ENCODE data around the gene AUTS2. TPM values are rescaled to one million over a fixed set of nuclear protein-coding genes. Genes with fewer than 3 reads are reported as not detected.

Gene AUTS2
- total RNA-seq, 1 donor from 2014 or later, result 0.79 TPM

DNA sequence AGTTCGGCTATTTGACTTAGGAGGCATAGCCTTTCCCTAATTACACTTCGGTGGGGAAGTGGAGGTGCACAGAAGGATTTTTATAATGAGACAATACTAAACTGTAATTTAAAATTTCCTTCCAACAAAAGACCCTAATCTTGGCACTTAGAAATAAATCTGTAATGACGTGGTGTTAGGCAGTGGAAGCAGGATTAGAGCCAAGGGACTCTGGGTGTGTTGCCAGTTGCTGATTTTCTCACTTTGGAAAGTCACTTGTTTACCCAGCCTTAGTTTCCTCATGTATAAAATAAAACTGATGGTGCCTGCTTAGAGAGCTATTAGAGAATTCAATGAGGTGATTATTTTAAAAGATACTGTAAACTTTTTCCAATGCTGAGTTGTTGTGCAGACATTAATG lies 287.2 kb downstream of the AUTS2 start:
- DNase-seq (ENCODE audit: low read depth in 2 of 2), result no peak

DNA sequence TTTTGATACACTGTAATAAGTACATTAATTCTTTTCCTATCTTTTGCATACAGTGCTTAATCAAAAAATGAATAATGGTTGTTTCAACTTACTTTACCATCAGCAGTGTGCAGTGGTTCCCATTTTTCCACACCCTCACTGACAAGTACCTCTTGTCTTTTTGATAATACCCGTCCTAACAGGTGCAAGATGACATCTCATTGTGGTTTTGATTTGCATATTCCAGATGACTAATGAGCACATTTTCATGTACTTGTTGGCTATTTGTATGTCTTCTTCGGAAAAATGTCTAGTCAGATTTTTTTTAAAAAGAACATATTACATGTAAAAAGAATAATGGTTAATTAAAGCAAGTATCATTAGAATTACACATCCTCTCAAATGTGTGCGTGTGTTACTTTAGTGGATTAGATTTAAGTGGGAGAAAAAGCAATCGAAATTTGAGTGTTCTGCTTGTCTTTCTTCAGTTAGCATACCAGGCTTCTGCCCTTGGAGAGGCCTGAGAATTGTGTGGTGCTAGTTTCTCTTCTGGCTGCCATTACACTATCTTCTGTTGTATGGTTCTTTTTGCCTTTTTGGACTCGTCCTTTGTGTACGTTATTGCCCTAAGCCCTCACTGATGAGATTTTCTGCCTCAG lies 291.2 kb downstream of the AUTS2 start:
- DNase-seq (ENCODE audit: low read depth in 2 of 2), result no peak

DNA sequence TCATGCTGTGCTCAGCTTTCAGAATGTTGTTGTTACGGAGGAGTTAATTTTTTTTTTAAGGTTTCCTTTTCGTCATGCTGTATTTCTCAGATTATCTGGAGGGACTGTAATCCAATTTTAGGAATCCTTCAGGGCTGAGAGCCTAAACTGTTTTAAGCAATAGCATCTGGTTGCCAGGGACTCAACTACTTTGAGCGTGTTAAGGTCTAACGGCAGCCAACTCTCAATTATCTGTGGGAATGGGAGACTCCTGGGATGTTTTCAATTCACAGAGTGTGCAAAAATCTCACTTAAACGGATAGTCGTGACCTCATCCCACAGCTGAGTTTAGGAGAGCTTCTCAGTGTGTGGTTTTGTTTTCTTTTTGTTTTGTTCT lies 291.7 kb downstream of the AUTS2 start:
- DNase-seq (ENCODE audit: low read depth in 2 of 2), result no peak

DNA sequence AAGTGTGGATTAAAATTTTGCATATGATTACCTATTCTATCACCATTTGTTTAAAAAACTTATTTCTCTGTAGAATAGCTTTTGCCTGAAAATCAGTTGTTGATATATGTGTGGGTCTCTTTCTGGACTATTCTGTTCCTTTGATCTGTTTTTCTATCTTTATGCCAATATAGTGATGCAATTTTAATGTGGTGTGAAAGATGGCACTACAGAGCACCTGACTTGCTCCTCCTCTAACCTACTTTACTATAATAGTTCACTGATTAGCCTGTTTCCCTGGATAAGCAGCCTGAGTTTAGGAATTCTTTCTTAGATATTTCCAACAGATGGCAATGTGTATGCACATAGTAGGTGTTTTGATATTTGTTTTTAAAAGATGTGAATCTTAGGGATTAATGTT lies 294.5 kb downstream of the AUTS2 start:
- no peak for DNase-seq (ENCODE audit: low read depth in 2 of 2)

DNA sequence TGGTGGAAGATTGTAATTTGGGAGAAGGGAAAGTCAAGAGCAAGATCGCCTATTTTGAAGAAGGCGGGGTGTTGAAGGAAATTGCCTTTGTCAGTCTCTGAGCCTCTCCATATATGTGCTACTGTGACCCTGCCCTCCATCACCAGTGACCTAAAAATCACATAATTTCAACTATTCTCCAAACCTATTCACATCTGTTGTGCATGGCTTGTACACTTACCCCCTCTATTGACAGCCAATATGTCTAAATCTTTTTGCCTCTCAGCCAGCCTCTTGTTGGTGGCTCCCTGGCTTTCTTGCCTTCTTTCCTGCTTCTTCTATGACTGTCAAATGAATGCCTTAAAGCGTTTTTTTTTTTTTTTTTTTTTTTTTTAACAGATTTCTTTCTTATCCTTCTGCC lies 295.6 kb downstream of the AUTS2 start:
- no peak for DNase-seq (ENCODE audit: low read depth in 2 of 2)

DNA sequence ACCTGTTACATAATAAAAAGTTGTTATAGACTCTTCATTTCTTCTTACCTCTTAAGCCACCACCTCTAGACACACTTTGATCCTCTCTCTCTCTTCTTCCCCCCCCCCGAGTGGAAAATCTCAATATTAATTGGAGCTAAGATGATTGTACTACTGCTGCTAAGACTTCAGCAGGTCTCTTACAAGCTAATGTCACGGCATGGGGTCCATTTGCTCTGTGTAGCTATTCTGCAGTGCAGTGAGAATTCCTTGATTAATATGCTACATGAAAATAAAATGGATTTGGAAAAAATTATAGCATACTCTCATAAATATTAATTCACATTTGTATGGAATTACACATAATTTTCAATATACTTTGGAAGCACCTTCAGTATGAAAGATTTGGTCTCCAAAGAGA lies 297.2 kb downstream of the AUTS2 start:
- no peak for DNase-seq (ENCODE audit: low read depth in 2 of 2)

DNA sequence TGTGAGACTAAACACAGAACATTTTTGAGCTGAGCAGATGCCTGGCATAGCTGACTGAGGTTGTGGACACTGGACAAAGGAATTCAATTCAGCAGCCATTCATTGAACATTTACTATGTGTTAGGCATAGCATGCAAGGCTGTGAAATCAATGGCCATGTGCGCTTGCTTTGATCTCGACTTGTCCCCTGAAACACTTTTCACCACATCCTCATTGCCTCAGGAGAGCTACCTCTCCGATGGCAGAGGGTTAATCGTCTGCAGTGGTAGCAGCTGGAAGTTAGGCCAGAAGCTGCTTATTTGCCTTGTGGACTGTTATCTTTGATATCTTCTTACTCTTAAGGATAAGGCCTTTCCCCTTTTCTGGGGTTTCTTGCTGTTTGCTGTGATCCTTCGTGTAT lies 297.8 kb downstream of the AUTS2 start:
- no peak for DNase-seq (ENCODE audit: low read depth in 2 of 2)

DNA sequence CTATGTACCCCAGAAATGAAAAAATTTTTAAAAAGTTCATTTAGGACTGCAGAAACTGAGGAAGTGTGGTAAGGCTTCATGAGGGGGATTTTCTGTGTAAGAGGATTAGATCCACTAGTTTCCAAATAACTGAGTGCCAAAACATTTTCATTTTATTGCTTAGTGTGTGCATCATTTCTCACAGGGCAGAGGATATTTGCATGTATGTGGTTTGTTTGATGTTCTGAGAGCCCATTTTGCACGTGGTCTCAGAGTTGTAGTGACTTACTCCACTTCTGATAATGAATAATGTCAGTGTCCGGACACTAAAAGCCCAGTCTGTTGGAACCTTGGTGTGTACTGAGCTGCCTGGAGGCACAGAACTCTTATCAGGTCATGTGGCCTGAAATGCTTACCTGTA lies 299.9 kb downstream of the AUTS2 start:
- DNase-seq (ENCODE audit: low read depth in 2 of 2), result no peak

DNA sequence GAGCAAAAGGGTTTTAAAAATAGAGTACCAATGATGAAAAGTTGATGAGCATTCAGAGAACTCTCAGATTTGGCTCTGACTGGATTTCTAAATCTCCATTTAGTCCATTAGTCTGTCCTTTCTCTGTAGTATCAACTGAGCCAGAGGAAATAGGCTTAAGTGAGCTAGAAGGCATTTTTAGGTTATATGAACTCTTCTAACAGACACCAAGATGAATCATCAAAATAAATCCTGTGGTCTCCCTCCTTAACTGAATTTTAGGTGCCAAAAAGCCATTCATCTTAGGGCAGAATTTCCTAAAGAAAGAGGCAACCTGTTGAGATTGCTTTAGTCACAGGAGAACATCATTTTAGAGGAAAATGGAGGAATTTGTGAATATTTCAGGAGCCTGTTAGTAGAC lies 305.1 kb downstream of the AUTS2 start:
- DNase-seq (ENCODE audit: low read depth in 2 of 2), result no peak

DNA sequence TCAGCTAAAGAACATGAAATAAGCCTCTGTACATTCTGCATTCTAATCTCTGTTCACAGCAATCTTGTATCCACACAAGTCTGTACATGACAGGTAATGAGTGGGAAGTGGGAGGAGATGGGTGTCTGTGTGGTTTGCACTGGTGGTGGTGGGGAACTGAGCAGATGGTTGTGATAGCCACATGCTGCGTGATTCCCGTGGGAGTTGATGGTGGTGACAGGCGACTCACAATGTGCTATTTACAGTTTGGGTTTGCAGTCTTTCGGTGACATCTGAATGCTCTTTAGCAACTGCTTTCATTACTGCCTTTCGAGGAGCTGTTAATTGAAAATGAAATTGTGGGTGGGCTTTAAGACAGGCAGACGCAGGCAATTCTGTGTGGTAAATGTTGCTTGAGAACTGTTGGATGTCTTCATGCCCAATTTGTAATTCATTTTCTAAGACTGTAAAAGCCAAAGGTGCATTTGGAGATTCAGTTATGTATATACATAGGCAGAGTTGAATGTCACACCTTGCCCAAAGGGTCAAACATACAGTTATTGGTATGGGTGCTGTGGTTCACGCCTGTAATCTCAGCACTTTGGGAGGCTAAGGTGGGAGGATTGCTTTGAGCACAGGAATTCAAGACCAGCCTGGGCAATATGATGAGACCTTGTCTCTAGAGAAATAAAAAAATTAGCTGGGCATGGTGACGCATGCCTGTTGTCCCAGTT lies 308.2 kb downstream of the AUTS2 start:
- no peak for DNase-seq (ENCODE audit: low read depth in 2 of 2)

DNA sequence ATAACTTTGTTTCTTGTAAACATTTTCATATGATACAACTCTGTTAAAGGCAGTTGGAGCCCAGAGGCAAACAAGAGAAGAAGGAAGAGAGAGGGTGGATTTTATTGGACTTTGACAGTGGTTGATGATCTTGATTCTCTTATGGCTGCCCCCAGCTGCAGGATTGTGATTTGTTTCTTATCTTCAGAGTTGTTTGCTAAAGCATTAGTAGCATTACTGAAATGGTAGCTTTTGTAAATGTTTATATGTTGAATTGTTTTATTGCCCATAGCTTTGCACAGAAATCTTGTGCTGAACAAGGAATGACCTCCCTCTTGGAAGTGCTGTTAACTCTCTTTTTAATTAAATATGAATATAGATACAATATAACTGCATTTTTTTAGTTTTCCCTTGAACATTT lies 309.4 kb downstream of the AUTS2 start:
- DNase-seq (ENCODE audit: low read depth in 2 of 2), result no peak

DNA sequence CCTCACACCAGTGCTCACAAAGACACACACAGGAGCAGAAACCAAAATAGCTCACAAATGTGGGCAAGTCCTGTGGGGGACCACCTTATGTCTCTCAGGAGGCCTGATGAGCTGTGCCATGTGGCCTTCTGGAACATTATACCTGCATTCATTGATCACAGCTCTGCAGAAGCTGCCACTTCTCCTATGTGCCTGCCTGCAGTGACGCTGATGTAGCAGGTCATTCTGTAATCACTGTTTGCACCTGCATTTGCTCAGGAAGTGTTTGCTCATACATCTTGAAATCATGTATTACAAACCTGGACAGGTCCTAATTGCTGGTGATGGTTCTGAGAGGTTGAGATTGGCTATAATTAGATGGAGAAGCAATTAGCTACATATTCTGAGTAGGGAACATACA lies 310.2 kb downstream of the AUTS2 start:
- no peak for DNase-seq (ENCODE audit: low read depth in 2 of 2)

DNA sequence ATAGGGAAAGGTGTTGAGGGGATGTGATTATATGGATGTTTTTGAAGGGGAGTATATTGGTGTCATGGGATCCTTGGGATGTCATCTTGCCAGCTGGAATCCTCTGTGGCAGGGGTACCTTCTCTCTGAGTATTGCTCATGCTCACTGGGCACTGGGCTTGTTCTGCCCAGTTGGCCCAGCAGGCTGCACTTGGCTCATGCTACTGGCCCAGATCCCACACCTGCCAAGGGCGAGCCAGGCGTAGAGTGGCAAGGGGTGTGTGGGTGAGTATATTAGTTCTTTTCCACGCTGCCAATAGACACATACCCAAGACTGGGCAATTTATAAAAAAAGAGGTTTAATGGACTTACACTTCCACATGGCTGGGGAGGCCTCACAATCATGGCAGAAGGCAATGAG lies 311.9 kb downstream of the AUTS2 start:
- DNase-seq (ENCODE audit: low read depth in 2 of 2), result no peak

DNA sequence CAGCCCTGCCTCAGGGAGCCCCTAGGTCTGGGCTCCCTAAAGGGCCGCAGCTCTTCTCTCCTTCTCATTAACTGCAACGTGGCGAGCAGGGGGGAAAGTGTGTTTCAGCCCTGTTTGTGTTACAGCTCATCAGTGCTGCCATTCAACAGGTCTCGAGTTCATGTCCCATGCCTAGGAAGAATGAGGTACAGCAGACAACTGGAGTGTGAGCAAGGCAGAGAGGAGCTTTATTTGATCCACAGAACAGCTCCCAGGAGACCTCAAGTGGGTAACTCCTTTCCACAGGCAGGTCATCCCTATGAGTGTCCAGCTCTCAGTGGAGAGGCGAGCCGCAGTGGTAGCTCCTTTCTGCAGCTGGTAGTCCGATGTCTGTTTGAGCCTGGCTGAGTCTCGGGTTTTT lies 313.1 kb downstream of the AUTS2 start:
- no peak for DNase-seq (ENCODE audit: low read depth in 2 of 2)

DNA sequence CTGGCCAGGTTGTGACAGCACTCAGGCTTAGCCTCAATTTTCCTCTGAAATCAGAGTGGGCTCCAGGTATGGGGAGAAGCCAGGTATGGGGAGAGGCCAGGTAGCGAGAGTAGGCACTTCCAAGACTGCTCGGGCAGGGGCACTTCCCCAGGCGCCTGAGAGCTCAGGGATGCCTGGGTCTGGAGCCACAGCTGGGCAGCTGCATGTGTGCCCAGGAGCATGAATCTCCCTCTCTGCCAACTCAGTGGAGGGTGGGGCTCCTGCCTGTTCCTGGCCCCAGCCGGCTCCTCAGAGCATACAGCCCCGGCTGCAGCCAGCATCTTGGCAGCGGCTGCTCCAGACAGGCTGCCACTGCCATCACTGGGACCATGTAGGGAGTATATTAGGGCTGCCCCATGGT lies 313.9 kb downstream of the AUTS2 start:
- no peak for DNase-seq (ENCODE audit: low read depth in 2 of 2)

DNA sequence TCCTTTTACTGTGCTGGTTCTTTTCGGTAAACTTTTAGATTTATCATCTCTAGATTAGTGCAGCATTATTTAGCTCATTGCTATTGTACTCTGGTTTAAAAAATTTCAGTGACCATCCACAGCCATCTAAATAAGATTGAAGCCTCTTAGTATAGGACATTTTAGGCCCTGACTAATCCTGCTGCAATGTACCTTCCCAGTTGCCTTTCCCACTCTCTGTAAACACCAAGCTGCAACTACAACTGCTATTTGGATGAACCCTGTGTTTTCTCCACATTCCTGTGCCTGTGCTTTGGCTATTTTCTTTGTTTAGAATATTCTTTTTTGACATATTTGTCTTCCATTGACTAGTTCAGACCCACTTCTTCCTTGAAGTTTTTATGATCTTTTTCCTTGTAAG lies 314.6 kb downstream of the AUTS2 start:
- no peak for DNase-seq (ENCODE audit: low read depth in 2 of 2)

DNA sequence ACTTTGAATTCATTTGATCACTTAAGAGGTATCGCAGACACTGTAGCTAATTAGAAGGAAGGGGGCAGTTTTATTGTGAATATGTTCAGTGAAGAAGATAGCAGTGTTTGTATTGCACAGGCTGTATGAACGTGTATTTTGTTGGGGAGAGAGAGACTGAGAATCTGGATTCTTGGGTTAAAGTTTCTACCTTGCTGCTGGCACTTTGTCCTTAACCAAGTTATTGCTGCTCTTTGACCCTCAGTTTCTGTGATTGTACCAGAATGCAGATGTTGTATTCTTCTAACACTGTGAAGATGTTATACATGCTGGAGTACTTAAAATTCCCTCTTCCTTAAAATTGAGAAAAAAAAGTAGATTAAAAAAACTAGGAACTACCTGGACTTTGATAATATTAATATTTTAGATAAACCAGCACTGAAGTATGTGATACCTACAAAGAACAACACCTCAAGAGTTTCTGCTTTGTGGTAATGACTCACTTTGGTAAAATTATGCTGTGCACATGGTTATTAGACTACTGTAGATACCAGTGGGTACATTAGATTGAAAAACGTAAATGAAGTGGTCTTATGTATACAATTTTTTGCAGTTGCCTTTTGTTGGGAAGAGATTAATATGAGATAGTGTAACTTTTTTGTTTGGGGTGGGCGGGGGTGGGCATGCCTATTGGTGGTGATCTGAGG lies 321.3 kb downstream of the AUTS2 start:
- no peak for DNase-seq (ENCODE audit: low read depth in 2 of 2)

DNA sequence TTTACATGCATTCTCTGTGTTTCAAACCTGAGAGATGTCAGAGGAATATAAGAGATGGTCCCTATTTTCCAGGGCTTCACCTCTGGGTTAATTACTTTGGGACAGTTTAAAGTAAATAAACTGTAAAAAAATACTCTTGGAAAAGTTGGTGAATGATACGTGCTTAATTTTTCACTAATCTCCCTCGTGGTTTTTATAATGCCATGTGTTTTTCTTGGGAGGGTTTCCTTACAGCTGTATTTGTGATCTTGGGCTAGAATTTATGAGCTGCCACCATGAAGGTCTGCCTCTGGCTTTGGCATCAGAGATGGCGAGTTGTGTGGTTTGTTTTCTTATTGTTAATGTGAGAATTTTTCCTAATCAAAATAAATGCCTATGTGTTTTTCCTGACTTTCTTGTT lies 322.5 kb downstream of the AUTS2 start:
- no peak for DNase-seq (ENCODE audit: low read depth in 2 of 2)

DNA sequence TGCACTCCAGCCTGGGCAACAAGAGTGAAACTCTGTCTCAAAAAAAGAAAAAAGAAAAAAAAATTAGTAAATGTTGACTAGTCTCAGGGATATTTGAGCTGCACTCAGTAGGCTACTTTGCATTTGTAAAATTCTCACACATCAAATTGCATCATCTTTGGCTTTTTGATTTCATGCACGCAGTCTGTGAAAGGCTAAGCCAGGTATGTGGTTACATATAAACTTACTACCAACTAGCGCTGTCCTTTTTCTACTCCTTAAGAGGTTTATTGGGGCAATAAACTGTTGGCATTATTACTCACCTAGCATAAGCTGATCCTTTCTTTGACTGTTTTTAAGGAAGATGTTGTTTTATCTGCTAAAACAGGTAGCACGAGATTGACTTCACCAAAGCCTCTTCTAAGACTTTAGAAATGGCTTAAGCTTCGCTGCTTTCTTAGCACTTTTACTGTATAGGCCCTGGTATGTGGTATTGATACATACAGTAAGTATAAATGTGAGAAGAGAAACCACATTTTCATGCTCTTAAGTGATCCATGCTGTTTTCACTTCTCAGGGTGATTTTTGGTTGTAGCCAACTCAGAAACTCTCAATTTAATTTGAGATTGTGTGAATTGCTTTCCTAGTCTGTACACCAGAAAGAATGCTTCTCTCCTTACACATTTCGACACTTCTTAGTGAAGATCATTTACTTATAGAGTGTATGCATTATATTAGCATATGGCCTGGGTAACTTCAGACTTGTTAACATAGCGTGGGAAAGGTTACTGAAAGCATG lies 323.9 kb downstream of the AUTS2 start:
- no peak for DNase-seq (ENCODE audit: low read depth in 2 of 2)

DNA sequence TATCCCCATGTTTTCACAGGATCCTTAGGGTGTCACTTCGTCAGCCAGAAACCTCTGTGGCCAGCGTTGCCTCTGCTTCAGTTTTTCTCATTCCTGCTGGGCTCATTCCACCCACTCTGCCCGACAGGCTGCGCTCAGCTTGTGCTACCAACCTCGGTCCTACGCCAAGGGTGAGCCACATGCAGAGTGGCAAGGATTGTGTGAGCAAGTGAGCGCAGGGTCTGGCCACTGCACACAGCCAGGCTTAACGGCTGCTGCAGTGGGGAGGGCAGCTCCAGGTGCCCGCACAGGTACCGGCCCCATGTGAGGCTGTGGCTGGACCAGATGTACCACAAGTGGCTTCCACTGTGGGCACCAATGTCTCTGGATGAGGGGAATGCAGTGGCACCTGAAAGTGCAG lies 329.2 kb downstream of the AUTS2 start:
- DNase-seq (ENCODE audit: low read depth in 2 of 2), result no peak

DNA sequence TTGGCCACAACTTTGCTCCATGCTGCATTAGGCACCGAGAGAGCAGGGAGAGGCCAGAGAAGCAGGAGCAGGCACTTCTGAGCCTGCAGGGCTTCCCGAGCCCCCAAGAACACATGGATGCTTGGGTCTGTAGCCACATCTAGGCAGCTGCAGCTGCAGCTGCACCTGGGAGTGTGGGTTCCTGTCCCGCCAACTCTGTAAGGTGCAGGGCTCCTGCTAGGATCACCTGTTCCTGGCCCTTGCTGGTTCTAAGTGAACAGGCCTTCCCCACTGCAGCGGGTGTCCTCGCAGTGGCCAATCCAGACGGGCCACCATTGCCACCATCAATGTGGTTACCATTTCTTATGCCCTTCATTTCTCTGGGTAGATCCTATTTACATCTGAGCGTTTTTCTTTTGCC lies 330.3 kb downstream of the AUTS2 start:
- no peak for DNase-seq (ENCODE audit: low read depth in 2 of 2)

DNA sequence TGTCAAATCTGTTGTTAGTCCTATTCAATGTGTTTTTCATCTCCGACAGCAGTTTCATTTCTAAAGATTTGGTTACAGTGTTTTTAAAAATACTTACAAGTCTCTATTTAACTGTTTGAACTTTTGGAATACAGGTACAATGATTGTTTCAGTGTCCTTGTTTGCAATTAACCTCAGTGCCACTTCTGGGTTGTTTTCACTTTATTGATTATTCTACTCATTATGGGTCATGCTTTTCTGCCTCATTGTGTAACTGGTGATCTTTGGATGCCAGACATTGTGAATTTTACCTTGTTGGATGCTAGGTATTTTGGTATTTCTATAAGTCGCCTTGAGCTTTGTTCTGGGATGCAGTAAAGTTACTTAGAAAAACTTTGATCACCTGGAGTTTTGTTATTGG lies 331.3 kb downstream of the AUTS2 start:
- no peak for DNase-seq (ENCODE audit: low read depth in 2 of 2)
